GM20000 (cell line): Measurements from ENCODE around the gene TFR2.

Source experiments
- DNase-seq: peaks from one replicate; pipeline ENCODE4 v3.0.0; 2012; ENCODE audit warnings: low spot score
- TF ChIP-seq, protein P1 (sequence below): IDR thresholded peaks from 2 replicates; pipeline ENCODE4 v1.5.1; 2012; ENCODE audit warnings: mild to moderate bottlenecking, control low read depth; ENCODE audit errors: extremely low read depth, missing control alignments

TFR2 gene

DNA sequence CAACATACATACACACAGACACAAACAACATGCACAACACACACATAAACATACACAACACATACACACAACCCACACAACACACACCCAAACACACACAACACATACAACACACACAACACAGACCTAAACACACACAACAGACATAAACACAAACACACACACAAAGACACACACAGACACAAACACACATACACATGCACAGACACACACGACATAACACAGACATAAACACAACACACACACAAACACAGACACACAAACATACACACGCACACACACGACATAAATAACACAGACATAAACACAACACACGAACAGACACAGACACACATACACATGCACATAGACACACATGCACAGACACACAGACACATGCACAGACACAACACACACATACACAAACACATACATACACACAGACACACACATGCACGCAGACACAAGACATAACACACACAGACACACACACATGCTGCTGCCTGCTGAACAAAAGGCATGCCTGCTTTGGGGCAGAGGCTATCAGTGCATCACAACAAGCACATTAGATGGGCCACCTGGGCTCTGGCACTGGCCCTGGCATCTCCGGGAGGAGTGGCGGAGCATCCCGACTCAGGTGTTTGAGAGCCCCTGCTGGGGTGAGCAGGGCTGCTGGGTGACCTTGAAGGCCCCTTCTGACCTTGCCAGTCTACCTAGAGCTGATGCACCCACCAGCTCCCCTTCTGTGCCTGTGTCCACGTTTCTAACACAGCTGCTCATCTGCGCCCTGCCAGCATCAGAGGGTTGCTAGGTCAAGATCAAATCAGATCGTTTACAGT is 60.7 kb downstream of the TFR2 start:
- TF ChIP-seq, protein P1, sequence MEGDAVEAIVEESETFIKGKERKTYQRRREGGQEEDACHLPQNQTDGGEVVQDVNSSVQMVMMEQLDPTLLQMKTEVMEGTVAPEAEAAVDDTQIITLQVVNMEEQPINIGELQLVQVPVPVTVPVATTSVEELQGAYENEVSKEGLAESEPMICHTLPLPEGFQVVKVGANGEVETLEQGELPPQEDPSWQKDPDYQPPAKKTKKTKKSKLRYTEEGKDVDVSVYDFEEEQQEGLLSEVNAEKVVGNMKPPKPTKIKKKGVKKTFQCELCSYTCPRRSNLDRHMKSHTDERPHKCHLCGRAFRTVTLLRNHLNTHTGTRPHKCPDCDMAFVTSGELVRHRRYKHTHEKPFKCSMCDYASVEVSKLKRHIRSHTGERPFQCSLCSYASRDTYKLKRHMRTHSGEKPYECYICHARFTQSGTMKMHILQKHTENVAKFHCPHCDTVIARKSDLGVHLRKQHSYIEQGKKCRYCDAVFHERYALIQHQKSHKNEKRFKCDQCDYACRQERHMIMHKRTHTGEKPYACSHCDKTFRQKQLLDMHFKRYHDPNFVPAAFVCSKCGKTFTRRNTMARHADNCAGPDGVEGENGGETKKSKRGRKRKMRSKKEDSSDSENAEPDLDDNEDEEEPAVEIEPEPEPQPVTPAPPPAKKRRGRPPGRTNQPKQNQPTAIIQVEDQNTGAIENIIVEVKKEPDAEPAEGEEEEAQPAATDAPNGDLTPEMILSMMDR, result no peak

GRCh38 chr7:100578246-100579183 is 62.8 kb downstream of the TFR2 start:
- TF ChIP-seq, protein P1, result no peak
- DNase-seq, result no peak

More for the DNA sequence above, 60.7 kb downstream of the TFR2 start:
- no peak for DNase-seq

DNA sequence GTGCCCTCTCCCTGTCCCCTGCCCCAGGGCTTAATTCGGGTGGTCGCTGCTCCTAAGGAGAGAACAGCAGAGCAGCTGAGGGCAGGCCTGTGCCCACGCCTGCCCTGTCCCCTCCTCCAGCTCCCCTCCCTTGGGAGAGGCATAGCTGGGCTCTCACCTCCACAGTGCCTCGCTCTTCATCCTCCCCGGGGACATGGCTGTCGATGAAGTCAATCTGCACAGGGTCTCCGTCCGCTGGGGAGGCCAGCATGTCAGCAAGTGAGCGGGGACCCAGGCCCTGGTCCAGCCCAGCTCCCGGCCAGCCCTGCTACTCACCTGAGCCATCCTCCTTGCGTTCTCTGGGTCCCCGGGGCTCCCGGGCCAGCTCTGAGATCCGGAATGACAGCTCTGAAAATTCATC is 63.8 kb downstream of the TFR2 start:
- TF ChIP-seq, protein P1, result no peak
- no peak for DNase-seq

DNA sequence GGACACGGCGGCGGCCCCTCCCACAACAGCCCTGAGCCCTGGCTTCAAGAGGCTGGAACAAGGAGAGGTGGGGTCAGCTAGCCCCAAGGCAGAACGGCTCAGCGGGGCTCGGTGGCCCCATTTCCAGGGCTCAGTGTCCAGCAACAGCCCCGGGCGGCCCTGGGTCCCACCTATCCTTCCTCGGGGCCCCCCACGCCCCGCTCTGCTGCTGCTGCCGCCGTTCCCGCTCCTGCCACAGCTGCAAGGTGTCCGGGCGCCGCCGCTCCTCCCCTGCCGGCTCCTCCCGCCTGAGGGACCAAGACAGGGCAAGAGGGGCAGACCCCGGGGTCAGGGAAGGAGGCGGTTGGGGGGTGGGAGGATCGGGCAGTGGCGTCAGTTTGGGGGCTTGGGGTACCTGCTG is 64.2 kb downstream of the TFR2 start:
- TF ChIP-seq, protein P1, result no peak
- DNase-seq, result no peak

- DNase-seq, result no peak
- TF ChIP-seq, protein P1, result no peak
Measured at GRCh38 chr7:100576384-100576993, 64.9 kb downstream of the TFR2 start.

GRCh38 chr7:100575746-100576383 is 65.5 kb downstream of the TFR2 start:
- TF ChIP-seq, protein P1, result no peak
- DNase-seq, result no peak
